ENCODE results near the gene ABHD16B. TPM values are rescaled to one million over a fixed set of nuclear protein-coding genes. Genes with fewer than 3 reads are reported as not detected.

Gene ABHD16B
- total RNA-seq, 4 donors from 2014 or later: not detected

DNA sequence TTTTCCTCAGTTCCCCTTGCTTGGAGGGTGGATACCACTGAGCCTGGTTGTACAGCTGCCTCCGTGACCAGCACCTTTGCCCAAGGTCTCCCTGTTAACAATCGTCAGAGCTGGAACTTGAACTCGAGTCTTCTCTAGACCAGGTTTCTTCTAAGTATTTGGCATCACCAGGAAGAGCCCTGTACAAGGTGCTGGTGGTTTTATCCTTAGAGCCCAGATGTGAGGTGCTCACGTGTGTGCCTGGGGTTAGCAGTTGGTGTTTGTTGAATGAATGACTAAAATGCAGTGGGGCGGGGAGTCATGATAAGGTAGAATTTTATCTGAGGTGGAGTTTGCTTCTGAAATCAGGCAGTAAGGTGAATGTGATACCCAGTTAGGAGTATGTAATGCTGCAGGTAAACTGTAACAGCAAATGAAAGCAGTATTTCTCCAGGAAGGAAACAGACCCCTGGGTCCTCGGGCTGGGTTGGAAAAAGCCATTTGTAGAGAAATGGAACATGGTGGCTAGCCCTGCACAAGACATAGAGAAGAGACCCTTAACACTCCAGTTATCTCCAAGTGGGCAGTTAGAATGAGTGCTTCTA lies 36.8 kb downstream of the ABHD16B start:
- H3K9me3 ChIP-seq: no peaks in the 10 kb centered on the region
- intact Hi-C loops (cut with DNase I; ENCODE audit: low total_unique reads): no loop called here
- H3K36me3 ChIP-seq: no peaks in the 10 kb centered on the region
- no peak for ATAC-seq
- H3K27me3 ChIP-seq: no peaks in the 10 kb centered on the region
- no peak overlapping the region for H3K4me3 ChIP-seq
- in situ Hi-C loops (cut with MboI; ENCODE audit: low sequenced_read_pairs in 4 of 4): no loop called here
- H3K4me1 ChIP-seq: peaks cover 23 to 24% of the 10 kb centered on the region in 2 donors
- no peak overlapping the region for H3K27ac ChIP-seq
- DNase-seq: no peak
- TF ChIP-seq POLR2A (IDR thresholded peaks at IDR 0.05): no peak
- TF ChIP-seq, protein P1, sequence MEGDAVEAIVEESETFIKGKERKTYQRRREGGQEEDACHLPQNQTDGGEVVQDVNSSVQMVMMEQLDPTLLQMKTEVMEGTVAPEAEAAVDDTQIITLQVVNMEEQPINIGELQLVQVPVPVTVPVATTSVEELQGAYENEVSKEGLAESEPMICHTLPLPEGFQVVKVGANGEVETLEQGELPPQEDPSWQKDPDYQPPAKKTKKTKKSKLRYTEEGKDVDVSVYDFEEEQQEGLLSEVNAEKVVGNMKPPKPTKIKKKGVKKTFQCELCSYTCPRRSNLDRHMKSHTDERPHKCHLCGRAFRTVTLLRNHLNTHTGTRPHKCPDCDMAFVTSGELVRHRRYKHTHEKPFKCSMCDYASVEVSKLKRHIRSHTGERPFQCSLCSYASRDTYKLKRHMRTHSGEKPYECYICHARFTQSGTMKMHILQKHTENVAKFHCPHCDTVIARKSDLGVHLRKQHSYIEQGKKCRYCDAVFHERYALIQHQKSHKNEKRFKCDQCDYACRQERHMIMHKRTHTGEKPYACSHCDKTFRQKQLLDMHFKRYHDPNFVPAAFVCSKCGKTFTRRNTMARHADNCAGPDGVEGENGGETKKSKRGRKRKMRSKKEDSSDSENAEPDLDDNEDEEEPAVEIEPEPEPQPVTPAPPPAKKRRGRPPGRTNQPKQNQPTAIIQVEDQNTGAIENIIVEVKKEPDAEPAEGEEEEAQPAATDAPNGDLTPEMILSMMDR (IDR thresholded peaks at IDR 0.05 in 4 of 5, conservative IDR thresholded peaks at IDR 0.05 in 1 of 5): no peak

DNA sequence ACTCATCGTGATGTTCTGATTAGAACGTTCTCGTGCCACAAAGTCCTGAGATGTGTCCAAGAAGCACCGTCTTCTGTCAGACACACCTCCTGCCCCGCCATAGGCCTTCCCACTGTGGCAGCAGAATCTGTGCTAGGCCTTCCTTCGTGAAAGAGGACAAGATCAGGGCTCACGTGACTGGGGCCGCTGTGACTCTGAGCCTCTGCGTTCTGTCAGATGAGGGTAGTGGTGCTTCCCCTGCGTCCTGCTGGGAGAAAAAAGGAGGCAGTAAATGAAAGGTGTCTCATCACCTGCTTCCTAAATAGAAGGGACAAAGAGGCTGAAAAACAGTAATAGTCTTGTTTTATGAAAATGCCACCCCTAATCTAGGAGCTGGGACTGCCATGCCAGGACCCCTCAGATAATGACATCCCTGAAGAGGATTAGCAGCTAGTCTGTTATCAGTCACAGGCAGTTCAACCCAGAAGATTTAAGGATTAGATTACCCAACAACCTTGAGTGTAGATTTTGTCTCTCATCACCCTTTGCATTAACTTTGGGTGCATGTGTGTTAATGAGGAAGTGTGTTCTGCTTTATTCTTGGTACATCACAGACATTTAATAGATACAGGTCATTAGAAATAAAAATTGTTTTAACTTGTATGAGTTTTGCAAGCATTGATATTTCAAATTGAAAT lies 37.7 kb downstream of the ABHD16B start:
- Histone ChIP-seq H3K27ac (no peak overlapping the region), H3K9me3 (no peaks in the 10 kb centered on the region), H3K27me3 (no peaks in the 10 kb centered on the region), H3K4me3 (no peak overlapping the region), H3K4me1 (peaks cover 21 to 24% of the 10 kb centered on the region in 2 donors), H3K36me3 (no peaks in the 10 kb centered on the region)
- in situ Hi-C loops (cut with MboI; ENCODE audit: low sequenced_read_pairs in 4 of 4): no loop called here
- ATAC-seq: no peak
- intact Hi-C loops (cut with DNase I; ENCODE audit: low total_unique reads): no loop called here
- TF ChIP-seq, protein P1 (IDR thresholded peaks at IDR 0.05 in 4 of 5, conservative IDR thresholded peaks at IDR 0.05 in 1 of 5): no peak
- TF ChIP-seq POLR2A (IDR thresholded peaks at IDR 0.05): no peak
- no peak for DNase-seq

DNA sequence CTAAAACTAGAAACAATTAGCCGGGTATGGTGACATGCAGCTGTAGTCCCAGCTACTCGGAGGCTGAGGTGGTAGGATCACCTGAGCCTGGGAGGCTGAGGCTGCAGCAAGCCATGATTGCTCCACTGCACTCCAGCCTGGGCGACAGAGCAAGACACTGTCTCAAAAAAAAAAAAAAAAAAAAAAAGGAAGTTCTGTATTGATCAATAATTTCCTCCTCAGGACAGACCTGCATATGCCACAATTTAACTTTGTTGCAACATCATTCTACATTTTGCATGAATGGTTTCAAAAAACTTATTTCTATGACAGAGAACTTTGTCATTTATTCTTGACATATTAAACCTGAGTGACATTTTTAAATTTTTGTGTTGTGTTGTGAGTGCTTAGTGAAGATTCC lies 39.1 kb downstream of the ABHD16B start:
- intact Hi-C loops (cut with DNase I; ENCODE audit: low total_unique reads): no loop called here
- DNase-seq (no peak), ATAC-seq (no peak)
- Histone ChIP-seq H3K4me1 (peaks cover 18 to 19% of the 10 kb centered on the region in 2 donors), H3K36me3 (no peaks in the 10 kb centered on the region), H3K27me3 (no peaks in the 10 kb centered on the region), H3K4me3 (no peak overlapping the region), H3K27ac (no peak overlapping the region), H3K9me3 (no peaks in the 10 kb centered on the region)
- in situ Hi-C loops (cut with MboI; ENCODE audit: low sequenced_read_pairs in 4 of 4): no loop called here
- TF ChIP-seq, protein P1 (IDR thresholded peaks at IDR 0.05 in 4 of 5, conservative IDR thresholded peaks at IDR 0.05 in 1 of 5): no peak
- no peak for TF ChIP-seq POLR2A (IDR thresholded peaks at IDR 0.05)

DNA sequence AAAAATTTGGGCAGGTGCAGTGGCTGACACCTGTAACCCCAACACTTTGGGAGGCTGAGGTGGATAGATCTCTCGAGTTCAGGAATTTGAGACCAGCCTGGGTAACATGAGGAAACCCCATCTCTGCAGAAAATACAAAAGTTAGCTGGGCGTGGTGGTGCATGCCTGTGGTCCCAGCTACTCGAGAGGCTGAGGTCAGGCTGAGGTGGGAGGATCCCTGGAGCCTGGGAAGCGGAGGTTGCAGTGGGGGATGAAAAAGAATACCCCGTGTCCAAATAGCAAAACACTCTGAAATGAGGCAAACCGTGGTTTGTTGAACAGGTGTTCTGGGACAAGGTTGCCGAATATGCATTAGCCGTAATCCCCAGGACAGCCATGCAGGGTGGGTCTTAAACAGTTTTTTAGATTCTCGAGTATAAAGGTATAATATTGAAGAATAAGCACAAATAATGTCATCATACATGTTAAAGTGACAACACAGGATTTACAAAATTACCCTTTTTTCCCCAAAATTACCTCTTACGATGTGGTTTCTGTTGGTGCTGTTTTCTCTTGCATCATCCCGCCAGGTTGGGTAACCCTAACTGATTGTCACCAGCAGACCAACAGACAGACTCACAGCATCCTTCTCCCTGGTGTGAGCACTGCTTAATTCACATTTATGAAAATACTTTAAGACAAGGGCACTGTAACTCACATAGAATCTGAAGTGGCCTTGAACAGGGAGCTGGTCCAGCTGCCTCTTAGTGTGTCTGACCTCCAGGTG lies 42.7 kb downstream of the ABHD16B start:
- Histone ChIP-seq H3K4me1 (peaks cover 0 to 3% of the 10 kb centered on the region in 2 donors), H3K27me3 (no peaks in the 10 kb centered on the region)

More for the DNA sequence above, 42.7 kb downstream of the ABHD16B start:
- no peak for DNase-seq
- no peak for TF ChIP-seq POLR2A (IDR thresholded peaks at IDR 0.05)
- TF ChIP-seq, protein P1 (IDR thresholded peaks at IDR 0.05 in 4 of 5, conservative IDR thresholded peaks at IDR 0.05 in 1 of 5): no peak
- no peaks in the 10 kb centered on the region for H3K36me3 ChIP-seq
- intact Hi-C loops (cut with DNase I; ENCODE audit: low total_unique reads): no loop called here
- H3K9me3 ChIP-seq: no peaks in the 10 kb centered on the region
- H3K27ac ChIP-seq: no peak overlapping the region
- in situ Hi-C loops (cut with MboI; ENCODE audit: low sequenced_read_pairs in 4 of 4): no loop called here
- no peak overlapping the region for H3K4me3 ChIP-seq
- no peak for ATAC-seq
